PC-3 (cell line): ENCODE data around the gene PRSS36. TPM values are rescaled to one million over a fixed set of nuclear protein-coding genes. Genes with fewer than 3 reads are reported as not detected.

ENCODE experiments used
- ATAC-seq: fragments of 200-7000 bp; cut with Tn5 transposase; 2 replicates; pipeline ENCODE4 v1.9.1; 2020; ENCODE audit warnings: mild to moderate bottlenecking, moderate library complexity
- BruUV-seq: library from RNA; stranded (reverse); fragments of 400-500 nt; replicated peaks from 2 replicates; lab custom pipeline; 2021; lab: Mats Ljungman, UMichigan
- CTCF ChIA-PET: fragments of 300-600 bp; sonication (Branson Sonifier 250); formaldehyde crosslinking; loops from one replicate; lab custom pipeline; 2022; ENCODE audit warnings: antibody characterized with exemption; lab: Charles Lee
- POLR2A ChIA-PET: fragments of 300-600 bp; sonication (Branson Sonifier 250); formaldehyde crosslinking; loops from one replicate; lab custom pipeline; 2022; ENCODE audit warnings: antibody characterized with exemption; ENCODE audit not compliant: unreplicated experiment; lab: Charles Lee
- DNase-seq: peaks from one replicate; pipeline ENCODE4 v3.0.0-alpha.2; 2015
- H2AFZ ChIP-seq: fragments of 300-600 bp; sonication (generic); 2 replicates; pipeline ENCODE4 v1.6.0; 2016; ENCODE audit warnings: antibody characterized with exemption, low read length
- H3F3A ChIP-seq: fragments of 300-600 bp; sonication (generic); one replicate; pipeline ENCODE4 v1.6.0; 2017; ENCODE audit warnings: antibody characterized with exemption, low read length, control low read depth, mild to moderate bottlenecking; ENCODE audit not compliant: unreplicated experiment
- H3K27ac ChIP-seq: fragments of 300-600 bp; sonication (generic); 2 replicates; pipeline ENCODE4 v1.5.1; 2016; ENCODE audit warnings: mild to moderate bottlenecking, low read length
- H3K27me3 ChIP-seq: fragments of 300-600 bp; sonication (generic); 2 replicates; pipeline ENCODE4 v1.6.1; 2016; ENCODE audit warnings: low read length, mixed read lengths
- H3K36me3 ChIP-seq: fragments of 300-600 bp; sonication (generic); 2 replicates; pipeline ENCODE4 v1.6.1; 2016; ENCODE audit warnings: low read depth, mixed run types, low read length, mixed read lengths
- H3K4me1 ChIP-seq: fragments of 300-600 bp; sonication (generic); 2 replicates; pipeline ENCODE4 v1.5.1; 2016; ENCODE audit warnings: low read length; ENCODE audit not compliant: insufficient read depth
- H3K4me2 ChIP-seq: fragments of 300-600 bp; sonication (generic); 2 replicates; pipeline ENCODE4 v1.6.0; 2016; ENCODE audit warnings: low read length
- H3K4me3 ChIP-seq: fragments of 300-600 bp; sonication (generic); 2 replicates; pipeline ENCODE4 v1.5.1; 2016; ENCODE audit warnings: mild to moderate bottlenecking, low read length, mixed read lengths
- H3K79me2 ChIP-seq: fragments of 300-600 bp; sonication (generic); 2 replicates; pipeline ENCODE4 v1.6.1; 2017; ENCODE audit warnings: low read length, mixed read lengths
- H3K9ac ChIP-seq: fragments of 300-600 bp; sonication (generic); 2 replicates; pipeline ENCODE4 v1.6.0; 2016; ENCODE audit warnings: mild to moderate bottlenecking, low read length
- H3K9me2 ChIP-seq: fragments of 300-600 bp; sonication (generic); replicated peaks from 2 replicates; pipeline ENCODE4 v1.6.1; 2016; ENCODE audit warnings: mixed run types, low read length, mixed read lengths
- H3K9me3 ChIP-seq: fragments of 300-600 bp; sonication (generic); 2 replicates; pipeline ENCODE4 v1.6.1; 2016; ENCODE audit warnings: low read length, mixed read lengths
- H4K20me1 ChIP-seq: fragments of 300-600 bp; sonication (generic); 2 replicates; pipeline ENCODE4 v1.6.1; 2016; ENCODE audit warnings: low read length, mixed read lengths
- EZH2 ChIP-seq: fragments of 300-600 bp; sonication (generic); IDR thresholded peaks from one replicate; pipeline ENCODE4 v1.6.1; 2017; ENCODE audit warnings: antibody characterized with exemption, mild to moderate bottlenecking, low read length; ENCODE audit not compliant: unreplicated experiment
- EZH2phosphoT487 ChIP-seq: fragments of 300-600 bp; sonication (generic); IDR thresholded peaks from 2 replicates; pipeline ENCODE4 v1.6.1; 2018; ENCODE audit warnings: mild to moderate bottlenecking, antibody characterized with exemption, low read length, borderline replicate concordance
- intact Hi-C: fragments of 100-400 bp; cut with micrococcal nuclease; formaldehyde crosslinking; loops from 2 replicates; pipeline ENCODE4 v1.9.0; 2023
- total RNA-seq: library from RNA; depleted of rRNA; stranded (reverse); fragments of >200 nt; gene quantifications from 2 replicates; pipeline ENCODE4 v1.2.3, GENCODE V29; 2014
- TF ChIP-seq, protein P1 (sequence below): fragments of 300-600 bp; sonication (generic); conservative IDR thresholded peaks from 2 replicates; pipeline ENCODE4 v1.5.1; 2017; ENCODE audit warnings: antibody characterized with exemption, low read depth, mild to moderate bottlenecking, low read length

The PRSS36 gene
- total RNA-seq, 1 experiment from 2014 or later: 0.51 TPM

DNA sequence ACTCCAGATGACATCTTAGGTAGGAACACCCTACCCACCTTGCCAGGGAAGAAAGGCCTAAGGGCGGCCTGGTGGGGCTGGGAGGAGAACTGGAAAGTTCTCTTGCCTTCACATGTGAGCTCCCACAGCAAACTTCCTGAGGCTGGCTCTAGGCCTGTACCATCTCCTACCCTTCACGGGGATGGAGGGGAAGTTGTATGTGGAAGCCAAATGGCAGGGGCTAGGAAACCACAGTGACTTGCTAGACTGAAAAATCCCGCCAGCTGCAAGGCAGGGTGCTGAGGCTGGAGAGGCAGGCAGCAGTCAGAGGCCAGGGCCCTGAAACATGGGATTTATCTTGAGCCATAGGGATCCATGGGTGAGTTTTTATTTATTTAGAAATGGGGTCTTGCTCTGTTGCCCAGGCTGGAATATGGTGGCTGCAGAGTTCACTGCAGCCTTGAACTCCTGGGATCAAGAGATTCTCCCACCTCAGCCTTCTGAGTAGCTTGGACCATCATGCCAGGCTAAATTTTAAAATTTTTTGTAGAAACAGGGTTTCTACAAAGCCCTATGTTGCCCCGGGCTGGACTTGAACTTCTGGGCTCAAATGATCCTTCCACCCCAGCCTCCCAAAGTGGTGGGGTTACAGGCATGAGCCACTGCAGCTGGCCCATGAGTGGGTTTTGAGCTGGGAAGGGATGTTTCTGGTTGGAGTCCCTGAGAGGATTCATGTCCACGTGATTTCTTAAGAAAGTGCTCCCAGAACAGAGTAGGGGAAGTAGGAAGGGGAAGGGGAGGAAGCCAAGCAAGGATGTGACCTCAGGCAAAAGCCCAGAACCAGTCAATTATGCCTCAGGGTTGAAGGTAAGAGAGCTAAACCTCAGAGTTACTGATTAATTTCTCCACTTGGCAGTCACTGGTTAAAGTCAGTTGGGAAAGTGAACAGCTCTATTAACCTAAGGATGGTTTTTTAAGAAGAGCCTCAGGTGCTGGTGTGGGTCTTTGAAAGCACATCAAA, 36.4 kb downstream of the PRSS36 start:
- Histone ChIP-seq H3K9me3 (no peaks in the 10 kb centered on the region), H3K4me1 (peaks cover 21% of the 10 kb centered on the region), H3K9me2 (no peaks in the 10 kb centered on the region), H3K4me3 (no peak overlapping the region), H3K79me2 (peaks cover 24% of the 10 kb centered on the region), H3K27ac (no peak overlapping the region), H3K36me3 (peaks cover 9% of the 10 kb centered on the region; the same call in 1 of the 2 replicates), H2AFZ (no peak overlapping the region), H4K20me1 (no peaks in the 10 kb centered on the region; the same call in 1 of the 2 replicates), H3K9ac (no peak overlapping the region), H3F3A (no peaks in the 10 kb centered on the region), H3K4me2 (no peak overlapping the region), H3K27me3 (no peaks in the 10 kb centered on the region)
- ChIA-PET POLR2A (no interaction called here), CTCF (interaction anchor here (1.7 kb wide), 1 partner anchor 29 kb away, joined by 5 read pairs; no protein-coding TSS in a partner anchor)
- intact Hi-C loops: no loop called here
- ATAC-seq (no peak), DNase-seq (peak; percentile 36)
- no TSS peak for BruUV-seq
- TF ChIP-seq EZH2 (no peak), EZH2phosphoT487 (no peak)
- TF ChIP-seq, protein P1, sequence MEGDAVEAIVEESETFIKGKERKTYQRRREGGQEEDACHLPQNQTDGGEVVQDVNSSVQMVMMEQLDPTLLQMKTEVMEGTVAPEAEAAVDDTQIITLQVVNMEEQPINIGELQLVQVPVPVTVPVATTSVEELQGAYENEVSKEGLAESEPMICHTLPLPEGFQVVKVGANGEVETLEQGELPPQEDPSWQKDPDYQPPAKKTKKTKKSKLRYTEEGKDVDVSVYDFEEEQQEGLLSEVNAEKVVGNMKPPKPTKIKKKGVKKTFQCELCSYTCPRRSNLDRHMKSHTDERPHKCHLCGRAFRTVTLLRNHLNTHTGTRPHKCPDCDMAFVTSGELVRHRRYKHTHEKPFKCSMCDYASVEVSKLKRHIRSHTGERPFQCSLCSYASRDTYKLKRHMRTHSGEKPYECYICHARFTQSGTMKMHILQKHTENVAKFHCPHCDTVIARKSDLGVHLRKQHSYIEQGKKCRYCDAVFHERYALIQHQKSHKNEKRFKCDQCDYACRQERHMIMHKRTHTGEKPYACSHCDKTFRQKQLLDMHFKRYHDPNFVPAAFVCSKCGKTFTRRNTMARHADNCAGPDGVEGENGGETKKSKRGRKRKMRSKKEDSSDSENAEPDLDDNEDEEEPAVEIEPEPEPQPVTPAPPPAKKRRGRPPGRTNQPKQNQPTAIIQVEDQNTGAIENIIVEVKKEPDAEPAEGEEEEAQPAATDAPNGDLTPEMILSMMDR: no peak

DNA sequence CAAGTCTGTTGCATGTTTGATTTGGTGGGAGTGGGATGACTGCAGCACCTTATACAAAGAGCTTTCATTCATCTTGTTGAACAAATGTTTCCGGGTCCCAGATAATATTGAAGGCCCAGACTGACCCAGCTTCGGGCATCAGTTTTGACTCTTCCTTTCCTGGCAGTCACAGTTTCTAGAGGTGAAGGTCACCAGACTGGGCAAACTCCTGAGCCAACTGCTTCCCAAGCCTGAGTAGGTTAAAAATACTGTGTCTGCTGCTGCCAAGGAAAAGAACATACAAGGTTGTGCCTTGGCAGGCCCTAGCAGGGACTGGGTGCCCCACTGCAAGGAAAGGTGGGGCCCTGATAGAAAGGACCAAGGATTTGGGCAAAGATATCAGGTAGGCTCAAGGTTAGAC, 37.2 kb downstream of the PRSS36 start:
- no peak for TF ChIP-seq EZH2
- TF ChIP-seq, protein P1: no peak
- no peak for TF ChIP-seq EZH2phosphoT487
- ChIA-PET POLR2A (interaction anchor here (0.6 kb wide), 1 partner anchor 70 kb away, joined by 3 read pairs; no protein-coding TSS in a partner anchor), CTCF (no interaction called here)
- Histone ChIP-seq H3K9me3 (no peaks in the 10 kb centered on the region), H3K27ac (no peak overlapping the region), H3K4me2 (no peak overlapping the region), H3K9me2 (no peaks in the 10 kb centered on the region), H3K9ac (no peak overlapping the region), H2AFZ (no peak overlapping the region), H3K27me3 (no peaks in the 10 kb centered on the region), H3K36me3 (peaks cover 9% of the 10 kb centered on the region; the same call in 1 of the 2 replicates), H3K4me3 (no peak overlapping the region), H3F3A (no peaks in the 10 kb centered on the region), H4K20me1 (no peaks in the 10 kb centered on the region), H3K4me1 (peaks cover 21% of the 10 kb centered on the region), H3K79me2 (peaks cover 19% of the 10 kb centered on the region)
- ATAC-seq (no peak), DNase-seq (no peak)
- intact Hi-C loops: no loop called here
- BruUV-seq: no TSS peak
